Activated CD8-positive, alpha-beta memory T cell treated with anti-CD3 and anti-CD28 coated beads, Interleukin-2, amount 50 U/mL, for 4 hours (primary cell): ENCODE data around the gene CEP152.

Source experiments
- DNase-seq: peaks from one replicate; pipeline ENCODE4 v3.0.0-alpha.2; 2020

The CEP152 gene

DNA sequence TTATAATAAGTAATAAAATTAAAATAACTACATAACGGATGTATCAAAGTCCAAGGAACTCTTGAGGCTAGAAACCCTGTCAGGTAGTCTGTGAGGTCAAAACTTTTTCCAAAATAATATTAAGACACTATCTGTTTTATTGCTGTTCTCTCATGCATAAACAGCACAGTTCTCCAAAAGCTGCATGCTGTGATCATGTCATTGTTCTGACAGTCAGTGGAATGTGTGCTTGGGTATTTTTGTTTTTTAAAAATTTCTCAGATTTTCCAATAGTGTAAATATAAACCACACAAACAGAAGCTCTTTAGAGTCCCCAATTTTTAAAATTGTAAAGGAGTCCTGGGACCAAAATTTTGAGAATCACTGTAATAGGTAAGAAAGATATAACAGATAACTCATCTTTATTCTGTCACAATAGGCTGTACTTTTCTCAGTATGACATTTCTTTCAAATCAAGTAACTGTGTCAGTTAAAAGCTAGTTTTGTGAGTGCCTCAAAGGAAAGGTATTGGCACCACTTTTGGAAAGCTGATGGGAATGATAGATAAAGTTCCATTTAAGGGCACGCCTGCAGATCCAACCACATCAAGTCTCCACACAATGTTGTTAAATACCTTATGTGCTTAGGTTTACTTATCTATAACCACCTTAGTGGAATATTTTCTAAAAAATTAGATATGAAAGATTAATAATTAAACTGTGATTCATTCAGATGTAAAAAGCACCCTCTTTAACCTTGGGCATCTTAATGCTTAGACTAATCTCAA is 49.3 kb downstream of the CEP152 start:
- no peak for DNase-seq

DNA sequence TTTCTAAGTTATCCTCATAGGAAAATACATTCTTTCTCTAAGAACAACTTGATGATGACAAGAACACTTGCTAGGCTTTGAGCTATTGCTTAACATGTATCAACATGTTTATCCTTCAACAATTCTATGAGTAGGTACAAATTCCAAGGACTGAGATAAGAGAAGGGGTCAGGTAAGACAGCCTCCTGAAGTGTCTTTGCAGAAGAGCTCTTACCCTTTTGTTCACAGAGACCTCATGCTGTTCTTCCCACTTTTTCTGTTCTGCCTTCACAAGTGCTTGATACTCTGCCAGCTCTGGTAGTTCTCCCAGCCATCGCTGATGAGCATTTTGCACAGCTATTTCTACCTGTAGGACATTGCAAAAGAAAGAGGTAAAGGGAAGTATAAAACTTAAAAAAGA is 50.9 kb downstream of the CEP152 start:
- DNase-seq, result no peak

DNA sequence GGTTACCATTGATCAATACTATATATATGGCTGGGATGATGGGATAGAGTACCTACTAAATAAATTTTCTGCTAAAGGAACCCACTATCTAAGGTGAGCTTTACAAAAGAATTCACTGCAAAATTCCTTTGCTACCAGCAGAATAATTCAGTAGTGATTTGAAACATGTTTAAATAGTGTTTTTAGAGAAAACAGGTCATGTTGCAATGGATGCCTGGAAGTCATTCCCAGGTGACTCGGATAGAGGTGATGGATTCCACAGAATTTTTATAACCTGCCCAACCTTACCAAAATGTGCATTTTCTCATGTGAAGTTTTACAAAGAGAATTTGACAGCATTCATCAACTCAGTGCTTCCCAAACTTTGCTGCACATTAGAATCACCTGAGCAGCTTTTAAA is 53.2 kb downstream of the CEP152 start:
- DNase-seq, result no peak

DNA sequence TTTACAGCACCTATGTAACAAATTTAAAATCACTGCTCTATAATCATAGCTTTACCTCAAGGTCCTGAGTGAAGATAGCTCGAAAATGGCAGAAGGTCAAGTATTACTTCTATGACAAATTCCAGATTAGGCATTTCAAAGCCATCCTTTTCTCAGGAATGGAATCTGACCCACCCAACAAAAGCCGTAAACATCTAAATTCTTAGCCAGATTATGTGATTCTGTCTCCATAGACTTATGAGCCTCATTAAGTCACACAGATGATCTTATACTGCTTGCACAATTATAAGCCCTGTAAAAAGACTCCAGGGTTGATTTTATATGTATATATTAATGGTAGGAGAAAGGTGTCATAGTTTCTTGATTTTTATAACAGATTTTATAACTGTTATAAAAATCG is 56.9 kb downstream of the CEP152 start:
- no peak for DNase-seq

DNA sequence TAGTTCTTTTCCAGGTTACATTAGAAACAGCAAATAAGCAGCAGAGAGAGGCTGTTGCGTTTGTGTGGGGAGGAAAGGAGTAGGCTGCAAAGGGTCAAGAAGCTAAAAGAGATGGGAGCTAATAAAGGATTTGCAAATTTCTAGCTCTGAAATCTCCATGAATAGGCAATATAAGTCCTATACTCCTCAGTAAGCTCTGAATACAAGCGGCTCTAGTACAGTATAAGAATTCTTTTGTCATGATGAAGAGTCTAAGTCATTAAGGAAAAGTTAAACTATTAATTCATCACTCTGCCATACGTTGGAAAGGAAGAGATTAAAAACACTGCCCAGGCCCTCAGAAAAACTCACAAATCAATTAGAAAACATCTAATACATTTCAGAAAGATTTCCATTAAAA is 59.3 kb downstream of the CEP152 start:
- no peak for DNase-seq

DNA sequence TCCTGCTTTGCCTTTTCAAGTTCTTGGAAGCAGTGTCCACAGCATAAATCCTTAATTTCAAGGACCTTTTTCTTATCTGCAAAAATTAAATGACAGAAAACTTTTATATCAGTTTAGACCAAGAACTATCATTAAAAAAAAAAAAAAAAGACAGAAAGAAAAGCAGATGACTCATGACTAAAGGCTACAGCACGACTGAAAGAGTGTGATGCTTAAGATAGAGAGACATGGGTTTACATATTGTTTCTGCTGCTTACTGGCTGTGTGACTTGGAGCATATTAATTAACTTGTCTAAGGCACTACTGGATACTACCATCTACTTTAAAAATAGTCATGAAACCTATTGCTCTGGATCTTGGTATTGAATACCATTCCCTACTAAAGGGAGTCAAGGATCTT is 62.3 kb downstream of the CEP152 start:
- no peak for DNase-seq

DNA sequence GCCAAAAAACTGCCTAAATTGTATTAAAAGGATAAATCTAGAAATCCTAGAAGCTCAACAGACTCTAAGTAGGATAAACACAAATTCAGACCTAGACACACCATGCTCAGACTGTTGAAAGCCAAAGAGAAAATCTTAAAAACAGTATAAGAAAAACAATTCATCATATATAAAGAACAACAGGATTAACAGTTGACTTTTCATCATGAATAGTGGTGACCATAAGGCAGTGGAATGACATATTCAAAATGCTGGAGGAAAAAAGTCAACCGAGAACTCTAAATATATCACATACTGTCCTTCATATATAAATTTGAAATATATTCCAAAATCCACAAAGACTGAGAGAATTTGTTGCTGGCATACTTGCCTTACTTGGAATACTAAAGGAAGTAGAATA is 77.3 kb downstream of the CEP152 start:
- no peak for DNase-seq

DNA sequence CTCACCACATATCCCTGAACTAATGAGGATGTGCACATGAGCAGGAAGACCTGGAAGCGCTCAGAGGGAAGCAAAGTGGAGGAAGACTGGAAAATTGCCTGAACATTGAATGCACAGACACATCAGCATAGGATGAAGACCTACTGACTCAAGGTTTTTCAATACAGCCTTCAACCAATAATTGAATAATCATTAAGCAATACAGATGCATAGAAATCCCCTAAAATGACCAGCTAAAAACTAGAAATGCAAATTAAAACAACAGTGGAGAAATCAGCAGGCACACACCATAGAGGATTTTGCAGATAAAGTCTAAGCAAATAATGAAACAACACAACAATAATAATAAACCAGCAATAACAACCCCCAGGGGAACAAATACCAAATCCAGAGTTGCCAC is 80.4 kb downstream of the CEP152 start:
- DNase-seq, result no peak

DNA sequence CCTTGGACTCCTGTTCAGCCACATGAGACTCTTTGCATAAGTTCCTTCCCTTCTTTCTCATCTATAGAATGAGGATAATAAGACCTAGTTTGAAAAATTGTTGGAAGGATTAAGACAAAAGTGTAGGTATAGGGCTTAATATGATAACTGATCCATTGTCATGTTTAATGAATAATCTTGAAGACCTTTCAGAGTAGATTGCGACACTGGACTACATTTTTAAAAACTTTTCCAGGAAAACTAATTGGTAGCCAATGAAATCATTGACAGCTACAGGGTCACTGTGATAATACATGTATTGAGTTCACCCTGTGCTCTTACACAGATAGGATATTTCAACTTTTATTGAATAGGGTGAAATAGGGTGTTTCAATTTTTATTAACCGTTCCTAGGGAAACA is 86.9 kb downstream of the CEP152 start:
- no peak for DNase-seq

DNA sequence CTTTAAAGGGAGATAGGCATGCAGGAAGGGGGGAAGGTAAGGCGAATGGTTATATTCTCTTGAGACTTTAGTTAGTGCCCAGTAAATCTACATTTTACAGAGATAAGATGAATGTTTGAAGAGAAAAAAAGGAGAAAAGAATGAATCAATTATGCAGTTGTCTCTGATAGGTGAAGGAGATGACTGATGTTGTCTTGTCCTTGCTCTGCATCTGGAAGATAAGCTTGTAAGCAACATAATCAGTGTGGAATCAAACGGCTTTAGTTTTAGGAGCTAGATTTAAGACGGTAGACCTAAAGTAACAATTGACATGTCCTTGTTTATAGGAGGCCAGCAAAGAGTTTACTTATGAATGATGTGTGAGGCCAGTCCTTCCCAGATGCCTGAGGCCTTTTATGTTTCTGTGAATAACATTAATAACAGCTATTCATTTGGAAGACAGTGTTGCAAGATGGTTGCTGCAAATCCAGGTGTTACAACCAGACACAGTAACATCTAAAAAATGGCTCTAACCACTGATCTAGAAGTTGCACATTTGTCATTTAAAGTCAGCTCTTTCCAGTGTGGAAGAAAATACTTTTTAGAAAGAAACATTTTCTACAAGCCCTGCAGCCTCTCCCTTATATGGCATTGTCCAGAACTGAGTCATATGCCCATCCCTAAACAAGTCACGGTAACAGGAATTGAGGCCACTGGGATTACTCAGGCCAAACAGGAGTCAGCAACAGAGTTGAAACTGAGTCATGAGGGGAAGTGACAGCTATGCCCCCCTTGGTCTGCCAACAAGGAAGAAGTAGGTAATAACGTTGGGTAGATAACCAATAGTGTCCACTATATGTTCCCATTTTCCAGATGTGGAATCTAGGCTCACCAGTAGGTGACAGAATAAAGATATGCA is 87.9 kb downstream of the CEP152 start:
- DNase-seq, result no peak

DNA sequence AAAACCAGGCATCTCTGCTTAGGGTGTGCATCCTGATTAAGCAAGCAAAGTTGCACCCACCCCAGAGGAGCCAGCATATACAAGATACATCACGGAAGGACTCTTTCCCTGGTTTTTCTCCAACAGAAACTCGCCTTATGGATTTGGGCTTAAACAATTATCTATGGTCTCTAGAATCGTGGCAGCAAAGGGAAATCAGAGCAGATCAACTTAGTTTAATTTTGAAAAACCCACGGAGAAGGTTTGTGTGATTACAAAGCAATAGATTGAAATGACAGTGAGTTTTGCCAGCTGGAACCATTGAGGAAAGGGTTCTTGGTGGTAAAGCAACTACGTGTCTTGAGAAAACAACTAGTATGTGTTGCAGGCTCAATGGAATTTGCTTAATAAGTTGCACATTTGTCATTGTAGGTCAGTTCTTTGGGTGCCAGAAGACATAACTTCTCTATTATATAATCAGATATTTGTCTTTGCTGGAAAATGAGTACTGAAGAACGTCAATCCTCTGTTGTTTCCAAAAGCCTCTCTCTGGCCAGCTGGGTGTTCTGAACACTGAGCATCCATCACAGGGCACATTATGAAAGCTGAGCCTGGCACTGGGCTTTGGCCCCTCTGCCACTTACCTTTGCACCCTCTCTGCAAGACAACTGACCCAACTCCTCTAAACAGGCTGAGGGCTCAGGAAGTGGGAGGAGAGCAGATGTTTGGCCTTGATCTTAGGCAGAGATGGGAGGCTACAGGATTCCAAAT is 89.6 kb downstream of the CEP152 start:
- no peak for DNase-seq

DNA sequence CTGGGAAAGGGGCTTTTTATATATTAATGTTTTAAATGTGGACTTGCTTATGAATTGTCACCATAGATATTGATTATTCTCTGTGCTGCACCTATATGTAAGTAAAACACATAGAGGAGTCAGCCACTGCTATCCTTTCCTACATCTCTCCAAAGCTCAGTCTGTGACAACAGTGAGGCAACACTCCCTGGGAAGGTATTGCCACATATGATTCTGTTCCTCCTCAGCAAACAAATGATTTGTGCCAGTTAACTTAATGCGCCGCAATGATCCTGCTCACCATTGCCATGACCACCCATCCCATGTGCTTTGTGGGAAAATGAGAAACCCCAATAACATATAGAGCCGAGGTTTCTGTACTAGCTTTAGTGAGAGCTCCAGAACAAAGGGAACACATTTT is 90.2 kb downstream of the CEP152 start:
- DNase-seq, result no peak

DNA sequence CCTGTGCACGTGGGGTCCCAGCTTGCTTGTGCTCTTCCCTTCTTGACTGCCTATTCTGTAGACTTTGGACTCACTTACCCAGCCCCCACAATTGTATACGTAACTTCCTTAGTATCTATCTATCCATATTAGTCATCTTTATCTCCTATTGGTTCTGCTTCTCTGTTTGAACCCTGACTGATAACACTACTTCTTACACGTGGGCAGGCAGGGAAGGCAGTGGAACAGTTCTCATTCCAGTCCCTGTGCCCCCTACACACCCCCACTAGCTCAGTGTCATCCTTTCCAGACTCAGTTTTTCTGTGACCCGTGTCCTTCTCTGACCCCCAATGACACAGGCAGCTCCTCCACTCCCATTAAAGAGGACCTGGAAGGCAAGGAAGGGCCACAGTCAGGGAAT is 91.2 kb downstream of the CEP152 start:
- DNase-seq, result no peak

DNA sequence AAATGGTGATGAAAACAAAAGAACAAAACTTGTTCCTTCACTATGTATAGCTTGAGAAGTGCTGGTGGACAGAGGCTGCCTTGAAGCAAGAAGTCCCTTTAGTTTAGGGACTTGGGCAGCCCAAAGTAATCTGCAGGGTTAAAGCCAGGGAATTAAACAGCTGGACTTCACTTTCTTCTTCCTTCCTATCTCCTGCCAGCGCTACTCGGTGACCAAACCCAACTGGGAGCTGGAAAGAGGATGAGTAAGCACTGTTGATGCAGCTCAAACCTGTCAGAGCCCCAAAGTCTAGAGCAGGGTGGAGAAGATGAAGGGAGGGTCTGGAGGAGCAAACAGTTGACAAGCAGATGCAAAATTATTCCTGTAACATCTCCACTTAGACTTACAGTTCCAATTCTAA is 92.2 kb downstream of the CEP152 start:
- DNase-seq, result no peak

DNA sequence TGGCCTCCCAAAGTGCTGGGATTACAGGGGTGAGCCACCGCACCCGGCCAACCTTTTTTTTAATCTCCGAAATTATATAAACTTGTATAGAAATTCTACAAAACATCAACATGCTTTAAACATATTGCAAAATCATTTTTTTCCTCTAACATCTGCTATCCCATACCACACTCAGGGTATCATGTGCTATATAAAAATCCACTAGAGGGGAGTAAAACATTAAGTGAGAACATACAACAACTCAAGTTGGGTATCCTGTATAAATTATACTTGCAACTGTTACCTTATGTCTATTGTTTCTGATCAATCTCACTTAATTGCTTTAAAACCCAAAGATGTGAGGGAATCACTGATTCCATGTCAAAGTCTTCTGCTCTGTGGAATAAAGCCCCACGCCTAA is 93.4 kb downstream of the CEP152 start:
- DNase-seq, result no peak

DNA sequence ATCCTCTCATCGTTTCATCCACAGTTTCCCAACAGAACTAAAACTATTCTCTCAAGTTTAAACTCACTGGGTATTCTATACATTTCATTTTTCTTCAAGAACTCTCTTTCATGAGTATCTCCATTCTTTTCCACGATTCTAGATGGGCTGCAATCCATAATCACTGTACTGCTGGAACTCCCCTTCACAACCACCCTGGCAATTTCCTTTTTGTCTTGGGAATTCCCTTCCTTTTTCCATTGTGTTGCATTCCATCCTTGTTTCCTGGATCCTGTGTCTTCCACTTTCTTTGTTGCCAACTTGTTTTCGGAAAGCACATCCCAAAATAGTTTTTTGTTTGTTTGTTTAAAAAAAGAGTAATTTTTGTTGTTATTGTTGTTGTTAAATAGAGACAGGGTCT is 98.3 kb downstream of the CEP152 start:
- DNase-seq, result no peak

DNA sequence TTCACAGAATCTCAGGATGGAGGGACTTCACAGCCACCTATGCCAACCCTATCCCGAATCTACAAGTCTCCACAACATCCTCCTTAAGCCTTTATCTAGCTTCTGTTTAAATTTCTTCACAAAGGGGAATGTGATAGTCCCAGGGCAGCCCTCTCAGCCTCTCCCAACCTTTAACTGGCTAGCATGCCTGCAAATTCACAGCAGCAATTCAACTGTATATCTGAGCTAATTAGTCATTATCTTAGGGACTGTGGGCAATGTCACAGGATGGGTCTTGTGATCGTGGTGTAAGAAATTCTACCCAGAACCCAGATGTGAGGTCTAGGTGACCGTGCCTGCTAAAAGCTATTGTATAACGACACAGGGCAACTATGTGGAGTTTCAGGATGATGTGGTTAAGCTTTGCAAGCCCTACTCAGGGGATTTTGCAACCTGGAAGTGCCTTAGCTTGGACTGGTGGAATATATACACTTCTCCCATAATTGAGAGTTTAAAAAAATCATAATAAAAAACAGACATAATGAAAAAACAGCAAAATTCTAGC is 99.8 kb downstream of the CEP152 start:
- DNase-seq, result no peak

DNA sequence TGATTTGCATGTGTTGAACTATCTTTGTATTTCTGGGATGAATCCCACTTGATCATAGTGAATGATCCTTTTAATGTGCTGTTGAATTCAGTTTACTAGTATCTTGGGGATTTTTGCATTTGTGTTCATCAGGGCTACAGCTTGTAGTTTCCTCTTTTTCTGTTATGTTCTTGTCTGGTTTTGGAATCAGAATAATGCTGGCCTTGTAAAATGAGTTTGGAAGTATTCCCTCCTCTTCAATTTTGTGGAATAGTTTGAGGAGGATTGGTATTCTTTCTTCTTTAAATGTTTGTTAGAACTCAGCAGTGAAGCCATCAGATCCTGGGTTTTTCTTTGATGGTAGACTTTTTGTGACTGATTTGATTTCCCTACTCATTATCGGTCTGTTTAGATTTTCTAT is 102.2 kb downstream of the CEP152 start:
- no peak for DNase-seq

DNA sequence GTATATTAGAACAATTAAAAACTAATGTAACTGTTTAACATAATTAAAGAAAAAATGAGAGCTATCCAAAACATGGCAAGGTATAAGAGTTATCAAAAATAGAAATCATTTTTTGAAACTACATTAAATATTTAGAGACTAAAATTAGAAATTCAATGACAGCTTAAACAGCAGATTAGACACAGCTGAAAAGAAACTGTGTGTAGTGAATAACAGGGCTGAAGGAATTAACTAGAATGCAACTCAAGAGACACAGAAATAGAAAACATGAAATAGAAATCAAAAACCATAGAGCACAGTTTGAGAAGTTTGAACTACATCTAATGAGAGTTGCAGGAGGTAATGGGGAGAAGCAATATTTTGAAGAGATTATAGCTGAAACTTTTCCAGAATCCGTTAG is 105.5 kb downstream of the CEP152 start:
- no peak for DNase-seq

DNA sequence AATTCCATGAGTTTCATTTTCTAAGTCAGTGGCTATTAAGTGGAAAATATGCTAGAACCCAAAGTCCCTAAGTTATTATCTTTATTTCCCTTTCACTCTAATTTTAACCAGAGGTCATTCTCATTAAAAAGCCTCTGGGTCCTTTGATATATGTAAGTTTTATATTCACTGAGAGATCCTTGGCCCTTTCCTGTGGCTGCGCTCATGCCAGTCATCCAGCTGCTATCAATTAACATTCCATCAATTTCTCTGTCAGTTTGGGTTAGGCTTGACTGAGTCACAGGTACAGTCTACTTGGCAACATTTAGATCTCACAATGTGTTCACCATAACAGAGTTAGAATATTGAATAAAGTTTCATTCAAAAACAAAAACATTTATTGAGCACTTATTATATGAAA is 107.3 kb downstream of the CEP152 start:
- no peak for DNase-seq

DNA sequence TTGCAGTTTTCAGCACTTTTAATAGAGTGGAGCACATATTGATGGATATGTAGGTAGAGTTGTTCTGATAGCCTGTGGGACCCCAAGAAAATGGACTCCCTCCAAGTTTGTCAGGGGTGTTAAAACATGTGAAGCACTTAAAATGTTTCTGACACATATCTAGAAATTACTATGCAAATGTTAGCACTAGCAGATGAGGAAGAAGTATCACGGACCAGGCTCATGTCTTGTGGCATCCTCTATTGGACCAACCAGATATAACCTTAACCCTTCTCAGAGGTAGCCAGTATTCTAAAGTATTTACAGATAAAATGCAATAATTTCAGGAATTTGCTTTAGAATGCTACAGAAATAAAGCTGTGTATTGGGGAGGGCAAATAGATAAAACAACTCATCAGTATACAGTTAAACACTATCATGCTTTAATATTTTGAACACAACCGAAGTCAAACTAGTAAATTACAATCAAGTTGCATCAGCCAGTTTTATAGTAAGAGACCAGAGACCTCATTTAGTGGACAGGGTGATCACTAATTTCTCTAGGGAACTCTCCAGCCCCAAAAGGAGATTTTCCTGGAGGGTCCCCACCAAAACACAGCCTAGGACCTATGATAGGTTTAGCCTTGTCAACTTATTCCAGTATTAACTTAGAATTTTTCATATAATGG is 108.2 kb downstream of the CEP152 start:
- no peak for DNase-seq

DNA sequence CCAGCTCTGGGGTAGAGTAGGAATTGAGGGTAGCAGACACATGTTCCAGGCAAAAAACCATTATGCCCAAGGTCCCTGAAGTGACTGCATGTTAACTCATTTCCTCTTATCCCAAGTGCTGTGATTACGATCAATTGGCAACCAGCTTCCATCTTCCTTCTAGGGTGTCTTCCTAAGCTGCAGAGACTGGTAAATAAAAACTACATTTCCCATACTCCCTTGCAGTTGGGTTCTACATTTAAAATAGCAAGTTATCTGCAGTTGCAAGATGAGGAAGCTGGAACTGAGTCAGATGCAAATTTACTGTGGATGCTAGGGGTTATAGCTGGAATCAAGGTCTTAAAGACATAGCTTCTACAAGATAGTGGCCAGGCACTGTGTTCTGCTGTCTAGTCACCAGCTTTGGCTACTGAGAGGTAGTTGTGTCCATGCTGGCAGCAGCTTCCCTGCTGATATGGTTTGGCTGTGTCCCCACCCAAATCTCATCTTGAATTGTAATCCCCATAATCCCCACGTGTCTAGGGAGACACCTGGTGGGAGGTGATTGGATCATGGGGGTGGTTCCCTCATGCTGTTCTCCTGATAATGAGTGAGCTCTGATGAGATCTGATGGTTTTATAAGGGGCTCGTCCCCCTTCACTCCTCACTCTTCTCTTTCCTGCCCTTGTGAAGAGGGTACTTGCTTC is 114.1 kb downstream of the CEP152 start:
- no peak for DNase-seq
